Epithelial cell of esophagus (primary cell): ENCODE data around the gene CFAP161.

ENCODE experiments used
- DNase-seq: peaks from one replicate; pipeline ENCODE4 v3.0.0; 2010; ENCODE audit warnings: low read depth
- H3K4me3 ChIP-seq: 2 replicates; pipeline ENCODE4 v1.5.1; 2011; ENCODE audit warnings: mild to moderate bottlenecking, low read length, control low read depth
- TF ChIP-seq, protein P1 (sequence below): IDR thresholded peaks from 2 replicates; pipeline ENCODE4 v1.5.1; 2011; ENCODE audit warnings: low read depth, mild to moderate bottlenecking, low read length, control low read depth, inconsistent platforms; ENCODE audit not compliant: insufficient read depth; ENCODE audit errors: missing control alignments

The CFAP161 gene

GRCh38 chr15:81183439-81183775 is 49.3 kb downstream of the CFAP161 start:
- TF ChIP-seq, protein P1, sequence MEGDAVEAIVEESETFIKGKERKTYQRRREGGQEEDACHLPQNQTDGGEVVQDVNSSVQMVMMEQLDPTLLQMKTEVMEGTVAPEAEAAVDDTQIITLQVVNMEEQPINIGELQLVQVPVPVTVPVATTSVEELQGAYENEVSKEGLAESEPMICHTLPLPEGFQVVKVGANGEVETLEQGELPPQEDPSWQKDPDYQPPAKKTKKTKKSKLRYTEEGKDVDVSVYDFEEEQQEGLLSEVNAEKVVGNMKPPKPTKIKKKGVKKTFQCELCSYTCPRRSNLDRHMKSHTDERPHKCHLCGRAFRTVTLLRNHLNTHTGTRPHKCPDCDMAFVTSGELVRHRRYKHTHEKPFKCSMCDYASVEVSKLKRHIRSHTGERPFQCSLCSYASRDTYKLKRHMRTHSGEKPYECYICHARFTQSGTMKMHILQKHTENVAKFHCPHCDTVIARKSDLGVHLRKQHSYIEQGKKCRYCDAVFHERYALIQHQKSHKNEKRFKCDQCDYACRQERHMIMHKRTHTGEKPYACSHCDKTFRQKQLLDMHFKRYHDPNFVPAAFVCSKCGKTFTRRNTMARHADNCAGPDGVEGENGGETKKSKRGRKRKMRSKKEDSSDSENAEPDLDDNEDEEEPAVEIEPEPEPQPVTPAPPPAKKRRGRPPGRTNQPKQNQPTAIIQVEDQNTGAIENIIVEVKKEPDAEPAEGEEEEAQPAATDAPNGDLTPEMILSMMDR: no peak
- no peak for DNase-seq
- H3K4me3 ChIP-seq: no peak overlapping the region

- no peak for DNase-seq
- H3K4me3 ChIP-seq: no peak overlapping the region
- TF ChIP-seq, protein P1: no peak
Measured at GRCh38 chr15:81184188-81184587, 50.1 kb downstream of the CFAP161 start.

- no peak overlapping the region for H3K4me3 ChIP-seq
- no peak for DNase-seq
- TF ChIP-seq, protein P1: no peak
Measured at GRCh38 chr15:81185631-81186295, 51.7 kb downstream of the CFAP161 start.

- no peak for DNase-seq
- no peak overlapping the region for H3K4me3 ChIP-seq
- TF ChIP-seq, protein P1: no peak
Measured at GRCh38 chr15:81188354-81188753, 54.3 kb downstream of the CFAP161 start.

- DNase-seq: peak; percentile 50
- H3K4me3 ChIP-seq: no peak overlapping the region
- TF ChIP-seq, protein P1: no peak
Measured at GRCh38 chr15:81189583-81190283, 55.7 kb downstream of the CFAP161 start.

DNA sequence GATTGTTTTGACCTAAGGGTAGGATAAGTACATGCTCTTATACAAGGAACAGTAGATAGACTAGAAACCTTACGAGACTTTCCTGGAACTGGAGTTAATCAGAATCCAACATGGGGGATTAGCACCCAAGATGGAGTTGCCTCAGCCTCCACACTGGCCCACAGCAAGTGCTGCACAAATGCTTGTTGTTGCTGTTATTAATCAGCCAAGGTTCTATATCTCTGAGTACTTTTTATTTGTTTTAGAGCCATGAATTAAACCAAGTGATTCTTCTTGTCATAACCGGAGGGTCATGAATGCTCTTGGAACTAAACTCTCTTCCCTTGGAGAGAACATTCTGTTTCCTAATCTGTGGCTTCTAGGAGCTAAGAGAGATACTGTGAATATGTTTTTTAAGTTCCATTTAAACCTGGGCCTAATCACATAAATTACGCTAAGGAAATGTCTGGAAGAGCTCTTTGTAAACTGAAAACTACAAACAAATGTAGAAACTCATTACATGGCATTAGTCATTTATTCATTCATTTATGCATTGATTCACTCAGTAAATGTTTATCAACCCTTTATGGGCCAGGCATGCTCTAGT is 56.9 kb downstream of the CFAP161 start:
- TF ChIP-seq, protein P1: no peak
- H3K4me3 ChIP-seq: no peak overlapping the region
- no peak for DNase-seq

DNA sequence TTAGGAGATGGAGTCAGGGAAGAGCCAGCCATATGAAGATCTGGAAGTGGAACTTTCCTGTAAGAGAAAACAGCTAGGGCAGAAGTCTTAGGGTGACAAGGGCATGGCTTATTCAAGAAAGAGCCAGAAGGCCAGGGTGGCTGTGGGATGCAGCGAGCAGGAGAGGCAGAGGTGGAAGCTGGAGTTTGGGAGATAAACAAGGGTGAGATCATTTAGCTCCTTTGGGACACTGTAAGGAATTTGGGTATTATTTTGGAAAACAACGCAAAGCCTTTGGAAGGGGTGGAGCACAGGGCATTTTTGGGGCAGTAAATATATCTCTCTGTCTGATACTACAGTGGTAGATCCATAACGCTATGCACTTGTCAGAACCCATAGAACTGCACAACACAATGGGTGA is 57.6 kb downstream of the CFAP161 start:
- DNase-seq: no peak
- H3K4me3 ChIP-seq: no peak overlapping the region
- TF ChIP-seq, protein P1: no peak
